Stimulated activated CD4-positive, alpha-beta T cell treated with anti-CD3 and anti-CD28 coated beads, TNF-alpha, amount 100 ng/mL, for 24 hours (primary cell): ENCODE results near the gene GADL1.

ENCODE experiments used
- DNase-seq, 3 experiments: peaks; one replicate each; pipeline ENCODE4 v3.0.0-alpha.2; 2020; ENCODE audit warnings: low read depth in 3 of 3

GADL1 gene

GRCh38 chr3:30811151-30811795 lies 83.2 kb downstream of the GADL1 start:
- no peak for DNase-seq

GRCh38 chr3:30810625-30811024 lies 83.8 kb downstream of the GADL1 start:
- DNase-seq, result no peak

- no peak for DNase-seq
These were observed 88.8 kb downstream of the GADL1 start for GRCh38 chr3:30805695-30806094.

- no peak for DNase-seq
These were observed 89.5 kb downstream of the GADL1 start for GRCh38 chr3:30804984-30805383.

GRCh38 chr3:30795176-30795575 lies 99.3 kb downstream of the GADL1 start:
- DNase-seq, result no peak

- no peak for DNase-seq
These were observed 100.7 kb downstream of the GADL1 start for GRCh38 chr3:30793740-30794139.

- no peak for DNase-seq
These were observed 104.3 kb downstream of the GADL1 start for GRCh38 chr3:30790150-30790549.

- DNase-seq, result no peak
These were observed 108.1 kb downstream of the GADL1 start for GRCh38 chr3:30786365-30786764.

- no peak for DNase-seq
These were observed 114.7 kb downstream of the GADL1 start for GRCh38 chr3:30779686-30780287.

GRCh38 chr3:30778933-30779332 lies 115.5 kb downstream of the GADL1 start:
- no peak for DNase-seq

GRCh38 chr3:30777426-30778113 lies 116.9 kb downstream of the GADL1 start:
- DNase-seq, result no peak

GRCh38 chr3:30776186-30776815 lies 118.2 kb downstream of the GADL1 start:
- DNase-seq, result no peak

GRCh38 chr3:30775040-30775439 lies 119.4 kb downstream of the GADL1 start:
- DNase-seq, result no peak

GRCh38 chr3:30774062-30774461 lies 120.4 kb downstream of the GADL1 start:
- no peak for DNase-seq

- no peak for DNase-seq
These were observed 124.1 kb downstream of the GADL1 start for GRCh38 chr3:30770387-30770786.

- DNase-seq, result peak; percentile 46 to 74 (median 47)
These were observed 125.5 kb downstream of the GADL1 start for GRCh38 chr3:30768703-30769550.

GRCh38 chr3:30768046-30768445 lies 126.4 kb downstream of the GADL1 start:
- DNase-seq, result no peak

GRCh38 chr3:30766522-30766921 lies 127.9 kb downstream of the GADL1 start:
- no peak for DNase-seq

GRCh38 chr3:30764891-30765290 lies 129.6 kb downstream of the GADL1 start:
- no peak for DNase-seq

GRCh38 chr3:30764281-30764680 lies 130.2 kb downstream of the GADL1 start:
- no peak for DNase-seq

- no peak for DNase-seq
These were observed 133.1 kb downstream of the GADL1 start for GRCh38 chr3:30761374-30761773.

- DNase-seq, result no peak
These were observed 133.7 kb downstream of the GADL1 start for GRCh38 chr3:30760737-30761136.
